ENCODE data around the gene ZNF555.

DNA sequence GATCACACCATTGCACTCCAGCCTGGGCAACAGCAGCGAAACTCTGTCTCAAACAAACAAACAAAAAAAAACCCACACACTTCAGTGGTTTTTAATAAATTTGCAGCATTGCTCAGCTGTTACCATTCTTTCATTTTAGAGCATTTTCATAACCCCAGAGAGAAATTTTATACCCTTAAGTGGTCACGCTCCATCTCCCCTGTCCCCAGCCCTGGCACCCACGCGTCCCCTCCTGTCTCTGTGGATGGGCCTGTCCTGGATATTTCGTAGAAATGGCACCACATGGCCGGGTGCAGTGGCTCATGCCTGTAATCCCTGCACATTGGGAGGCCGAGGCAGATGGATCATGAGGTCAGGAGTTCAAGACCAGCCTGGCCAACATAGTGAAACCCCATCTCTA lies 48.1 kb upstream of the ZNF555 start:
- TF ChIP-seq CTCF (IDR thresholded peaks at IDR 0.05) (no peak), POLR2A (IDR thresholded peaks at IDR 0.05) (no peak)
